SKM-1 treated with dmso at 0.1 percent for 144 hours (cell line): ENCODE measurements around the gene SYN1.
"Not testable (repeated sequence)": the region's sequence is repeated elsewhere in the genome, so short reads cannot be mapped to it uniquely, and the experiment has no call there.

Source experiments
- DNase-seq: peaks from one replicate; lab custom pipeline; 2025; ENCODE audit not compliant: unreplicated experiment; lab: John Stamatoyannopoulos, UW

SYN1 gene

GRCh38 chrX:47603125-47603524, 16.5 kb downstream of the SYN1 start:
- not testable (repeated sequence) for DNase-seq

- DNase-seq, result no peak
Observed at GRCh38 chrX:47597222-47597621, 22.4 kb downstream of the SYN1 start.

- no peak for DNase-seq
Observed at GRCh38 chrX:47596256-47596655, 23.4 kb downstream of the SYN1 start.

GRCh38 chrX:47595716-47596251, 23.9 kb downstream of the SYN1 start:
- DNase-seq, result no peak

DNA sequence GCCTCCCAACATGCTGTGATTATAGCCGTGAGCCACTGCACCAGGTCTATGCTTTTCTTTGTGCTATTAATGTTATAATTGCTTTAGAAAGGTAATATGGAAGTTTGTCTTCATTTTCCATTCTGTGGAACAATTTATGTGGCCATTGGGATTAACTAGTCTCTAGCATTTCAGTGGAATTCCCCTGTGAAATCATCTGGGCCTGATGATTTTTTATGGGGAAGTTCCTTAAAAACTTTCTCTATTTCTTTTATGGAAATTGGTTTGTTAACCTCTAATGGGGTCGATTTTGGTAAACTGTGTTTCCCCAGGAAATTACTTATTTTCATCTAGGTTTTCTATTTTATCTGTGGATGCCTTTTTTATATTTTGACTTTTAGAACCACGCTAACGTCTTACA, 26.1 kb downstream of the SYN1 start:
- DNase-seq, result no peak

GRCh38 chrX:47590984-47591383, 28.7 kb downstream of the SYN1 start:
- DNase-seq, result no peak

- no peak for DNase-seq
Observed at GRCh38 chrX:47587906-47588735, 31.5 kb downstream of the SYN1 start.

GRCh38 chrX:47587091-47587891, 32.4 kb downstream of the SYN1 start:
- no peak for DNase-seq

DNA sequence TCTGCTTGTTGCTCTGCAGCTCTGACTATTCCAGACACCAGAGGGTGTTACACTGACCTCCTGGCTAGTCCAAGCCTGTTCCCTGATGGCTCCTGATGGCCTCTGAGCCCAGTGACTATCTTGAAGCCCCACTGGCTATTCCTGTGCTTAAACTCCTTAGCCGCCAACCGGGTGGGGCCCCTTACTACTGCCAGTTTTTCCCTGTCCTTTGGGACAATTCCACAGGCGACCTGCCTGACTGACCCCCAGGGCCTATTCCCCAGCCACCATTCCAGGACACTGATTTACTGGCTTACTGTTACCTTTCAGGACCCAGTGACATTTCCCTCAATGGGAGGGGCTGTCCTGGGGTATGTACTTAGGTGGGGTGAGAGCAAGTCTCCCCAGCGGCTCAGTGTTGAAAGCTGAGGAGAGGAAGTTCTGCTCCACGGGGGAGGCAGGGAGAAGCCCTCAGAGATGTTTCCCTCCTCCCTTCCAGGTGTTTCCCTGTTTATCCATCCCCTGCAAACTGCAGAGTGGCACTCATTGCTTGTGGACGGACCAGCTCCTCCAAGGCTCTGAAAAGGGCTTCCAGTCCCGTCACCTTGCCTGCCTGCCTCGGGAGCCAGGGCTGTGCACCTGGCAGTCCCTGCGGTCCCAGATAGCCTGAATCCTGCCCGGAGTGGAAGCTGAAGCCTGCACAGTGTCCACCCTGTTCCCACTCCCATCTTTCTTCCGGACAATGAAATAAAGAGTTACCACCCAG, 33.4 kb downstream of the SYN1 start:
- DNase-seq, result no peak

GRCh38 chrX:47585273-47585672, 34.4 kb downstream of the SYN1 start:
- no peak for DNase-seq

- DNase-seq, result no peak
Observed at GRCh38 chrX:47584714-47585113, 34.9 kb downstream of the SYN1 start.

- no peak for DNase-seq
Observed at GRCh38 chrX:47583240-47583861, 36.3 kb downstream of the SYN1 start.

DNA sequence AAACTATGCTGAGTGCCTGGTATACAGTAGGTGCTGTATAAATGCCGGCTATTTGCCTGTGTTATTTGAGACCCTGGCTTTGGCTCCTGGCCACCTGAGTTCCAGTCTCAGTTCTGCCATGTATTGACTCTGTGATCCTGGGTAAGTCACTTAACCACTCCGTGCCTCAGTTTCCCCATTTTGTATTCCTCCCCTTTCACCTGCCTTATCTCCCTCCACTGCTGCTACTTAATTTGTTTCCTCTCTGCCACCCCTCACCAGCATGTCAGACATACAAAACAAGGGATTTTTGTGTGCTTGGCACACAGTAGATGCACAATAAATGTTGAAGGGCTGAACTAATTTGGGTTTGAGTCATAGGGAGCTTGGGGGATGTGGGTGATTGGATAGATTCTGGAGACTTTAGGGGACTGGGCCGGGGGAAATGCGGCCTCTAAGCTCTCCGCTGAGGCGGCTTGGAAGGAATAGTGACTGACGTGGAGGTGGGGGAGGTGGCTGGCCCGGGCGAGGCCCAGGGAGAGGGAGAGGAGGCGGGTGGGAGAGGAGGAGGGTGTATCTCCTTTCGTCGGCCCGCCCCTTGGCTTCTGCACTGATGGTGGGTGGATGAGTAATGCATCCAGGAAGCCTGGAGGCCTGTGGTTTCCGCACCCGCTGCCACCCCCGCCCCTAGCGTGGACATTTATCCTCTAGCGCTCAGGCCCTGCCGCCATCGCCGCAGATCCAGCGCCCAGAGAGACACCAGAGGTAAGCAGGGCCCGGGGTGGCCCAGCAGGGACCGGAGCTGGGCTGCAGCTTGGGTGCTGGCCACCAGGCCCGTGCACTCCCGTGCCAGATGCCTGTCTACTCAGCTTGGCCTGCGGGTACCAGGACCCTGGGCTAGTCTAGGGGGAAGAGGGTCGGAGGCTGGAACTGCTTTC, 37.7 kb downstream of the SYN1 start, which contains the start of gene TIMP1:
TSS of gene TIMP1 (plus strand) at position 706 of the 917 bp plus-strand sequence. CDS start 980 bp downstream, outside the sequence.
- DNase-seq, result peak; percentile 83

GRCh38 chrX:47579537-47579936, 40.1 kb downstream of the SYN1 start:
- peak; percentile 69 for DNase-seq

- DNase-seq, result no peak
Observed at GRCh38 chrX:47578692-47579091, 41.0 kb downstream of the SYN1 start.

- DNase-seq, result no peak
Observed at GRCh38 chrX:47577901-47578300, 41.8 kb downstream of the SYN1 start.

DNA sequence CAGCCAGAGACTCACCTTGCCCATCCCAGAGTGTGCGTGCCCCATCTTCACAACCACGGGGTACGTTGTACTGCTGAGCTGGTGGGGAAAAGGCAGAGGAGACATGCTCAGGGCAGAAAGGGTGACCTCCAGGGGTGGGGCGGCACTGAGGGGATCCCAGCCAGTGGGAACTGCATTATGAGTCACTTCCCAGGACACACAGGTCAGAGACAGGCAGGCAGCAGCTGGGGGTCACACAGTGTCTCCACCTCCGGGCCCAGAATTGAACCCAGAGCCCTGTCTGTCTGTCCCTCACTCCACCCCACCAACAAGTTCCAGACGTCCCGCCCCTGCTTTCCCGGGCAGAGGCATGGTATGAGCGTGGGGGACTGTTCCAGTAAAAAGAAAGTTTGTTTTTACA, 42.2 kb downstream of the SYN1 start:
- no peak for DNase-seq

- no peak for DNase-seq
Observed at GRCh38 chrX:47576021-47576898, 43.4 kb downstream of the SYN1 start.
